Adrenal gland (tissue), 5 donors: ENCODE data around the gene TNKS1BP1.

Experiments used
- POLR2A ChIP-seq, 2 donors: fragments of 450-650 bp; IDR thresholded peaks; one replicate each; pipeline ENCODE4 v1.6.1; 2017; ENCODE audit warnings: antibody characterized with exemption in 2 of 2, mild to moderate bottlenecking in 2 of 2, moderate library complexity in 1 of 2
- TF ChIP-seq, protein P1 (sequence below), 6 experiments: fragments of 450-650 bp in 4 of 6; fragments of 200-600 bp in 2 of 6; sonication (generic) in 1 of 6; IDR thresholded peaks; 1 replicate in 5 of 6; 2 replicates in 1 of 6; pipeline versions ENCODE4 v1.5.1 to v1.8.0; 2016 to 2021; ENCODE audit warnings: antibody characterized with exemption in 6 of 6, mild to moderate bottlenecking in 2 of 6, moderate library complexity in 1 of 6
- donor health status: DM: no; HTN: no; CAD: no.

DNA sequence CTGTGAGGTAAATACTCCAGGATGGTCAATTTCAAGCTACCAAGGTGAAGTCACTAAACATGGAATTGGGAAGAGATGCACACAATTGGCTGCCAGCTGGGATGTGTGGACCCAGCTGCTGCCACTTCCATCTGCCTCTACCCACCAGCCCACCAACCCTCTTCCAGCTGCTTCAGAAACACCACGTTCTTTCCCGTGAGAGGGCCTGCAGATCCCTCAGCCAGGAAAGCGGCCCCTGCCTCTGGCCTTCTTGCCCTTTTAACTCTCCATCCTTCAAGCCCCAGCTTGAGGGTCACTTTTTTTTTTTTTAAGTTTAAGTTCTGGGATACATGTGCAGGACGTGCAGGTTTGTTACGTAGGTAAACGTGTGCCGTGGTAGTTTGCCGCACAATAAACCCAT, 36.2 kb upstream of the TNKS1BP1 start:
- TF ChIP-seq, protein P1, sequence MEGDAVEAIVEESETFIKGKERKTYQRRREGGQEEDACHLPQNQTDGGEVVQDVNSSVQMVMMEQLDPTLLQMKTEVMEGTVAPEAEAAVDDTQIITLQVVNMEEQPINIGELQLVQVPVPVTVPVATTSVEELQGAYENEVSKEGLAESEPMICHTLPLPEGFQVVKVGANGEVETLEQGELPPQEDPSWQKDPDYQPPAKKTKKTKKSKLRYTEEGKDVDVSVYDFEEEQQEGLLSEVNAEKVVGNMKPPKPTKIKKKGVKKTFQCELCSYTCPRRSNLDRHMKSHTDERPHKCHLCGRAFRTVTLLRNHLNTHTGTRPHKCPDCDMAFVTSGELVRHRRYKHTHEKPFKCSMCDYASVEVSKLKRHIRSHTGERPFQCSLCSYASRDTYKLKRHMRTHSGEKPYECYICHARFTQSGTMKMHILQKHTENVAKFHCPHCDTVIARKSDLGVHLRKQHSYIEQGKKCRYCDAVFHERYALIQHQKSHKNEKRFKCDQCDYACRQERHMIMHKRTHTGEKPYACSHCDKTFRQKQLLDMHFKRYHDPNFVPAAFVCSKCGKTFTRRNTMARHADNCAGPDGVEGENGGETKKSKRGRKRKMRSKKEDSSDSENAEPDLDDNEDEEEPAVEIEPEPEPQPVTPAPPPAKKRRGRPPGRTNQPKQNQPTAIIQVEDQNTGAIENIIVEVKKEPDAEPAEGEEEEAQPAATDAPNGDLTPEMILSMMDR (IDR thresholded peaks at IDR 0.05): no peak
- TF ChIP-seq POLR2A (IDR thresholded peaks at IDR 0.05): no peak
